ENCODE results near the gene ITPR1. TPM values are rescaled to one million over a fixed set of nuclear protein-coding genes. Genes with fewer than 3 reads are reported as not detected.

ITPR1 gene
- total RNA-seq, 4 donors from 2014 or later = 12.1 to 68.7 (median 25.6) TPM

GRCh38 chr3:4497005-4497692, 4.0 kb downstream of the ITPR1 start:
- WGBS, 2 donors = 63 to 68% methylated on average over 5 of the region's 5 CpGs
- H3K27me3 ChIP-seq = peaks cover 0 to 13% (median 0%) of the 10 kb centered on the region in 4 donors
- H3K4me3 ChIP-seq = no peak overlapping the region
- H3K4me1 ChIP-seq = peaks cover 5 to 45% (median 8%) of the 10 kb centered on the region in 3 donors
- no peak for TF ChIP-seq POLR2A (IDR thresholded peaks at IDR 0.05)
- TF ChIP-seq CTCF (IDR thresholded peaks at IDR 0.05) = no peak
- no peak overlapping the region for H3K27ac ChIP-seq
- intact Hi-C loops (cut with DNase I) = loop anchor here (10.0 kb wide), 1 partner anchor 138 kb away; no protein-coding TSS in a partner anchor
- DNase-seq = no peak
- no peaks in the 10 kb centered on the region for H3K9me3 ChIP-seq
- H3K36me3 ChIP-seq = peaks cover 0 to 4% (median 0%) of the 10 kb centered on the region in 3 donors

GRCh38 chr3:4497843-4498324, 4.7 kb downstream of the ITPR1 start:
- DNase-seq = no peak
- Histone ChIP-seq H3K36me3 (peaks cover 0 to 4% (median 0%) of the 10 kb centered on the region in 3 donors), H3K27me3 (peaks cover 0 to 13% (median 0%) of the 10 kb centered on the region in 4 donors), H3K9me3 (no peaks in the 10 kb centered on the region), H3K4me1 (peaks cover 3 to 40% (median 6%) of the 10 kb centered on the region in 3 donors), H3K4me3 (no peak overlapping the region), H3K27ac (no peak overlapping the region)
- TF ChIP-seq CTCF (IDR thresholded peaks at IDR 0.05) (no peak), POLR2A (IDR thresholded peaks at IDR 0.05) (no peak)
- 47 to 67% methylated on average over 1 of the region's 1 CpG for WGBS, 2 donors
- intact Hi-C loops (cut with DNase I) = loop anchor here (10.0 kb wide), 1 partner anchor 137 kb away; no protein-coding TSS in a partner anchor

- Histone ChIP-seq H3K4me3 (no peak overlapping the region), H3K27ac (no peak overlapping the region), H3K27me3 (peaks cover 0 to 12% (median 0%) of the 10 kb centered on the region in 4 donors), H3K36me3 (peaks cover 0 to 4% (median 0%) of the 10 kb centered on the region in 3 donors), H3K4me1 (peaks cover 1 to 36% (median 6%) of the 10 kb centered on the region in 3 donors), H3K9me3 (no peaks in the 10 kb centered on the region)
- DNase-seq = no peak
- TF ChIP-seq POLR2A (IDR thresholded peaks at IDR 0.05) = no peak
- no peak for TF ChIP-seq CTCF (IDR thresholded peaks at IDR 0.05)
- intact Hi-C loops (cut with DNase I) = loop anchor here (10.0 kb wide), 1 partner anchor 136 kb away; no protein-coding TSS in a partner anchor
- WGBS, 2 donors = 78 to 81% methylated on average over 5 of the region's 5 CpGs
These were observed 5.3 kb downstream of the ITPR1 start for GRCh38 chr3:4498446-4498845.

GRCh38 chr3:4501437-4501836, 8.3 kb downstream of the ITPR1 start:
- no peak for DNase-seq
- Histone ChIP-seq H3K27ac (no peak overlapping the region), H3K4me1 (peaks cover 8 to 41% (median 15%) of the 10 kb centered on the region in 3 donors), H3K36me3 (peaks cover 0 to 4% (median 0%) of the 10 kb centered on the region in 3 donors), H3K9me3 (no peaks in the 10 kb centered on the region), H3K27me3 (no peaks in the 10 kb centered on the region), H3K4me3 (no peak overlapping the region)
- TF ChIP-seq POLR2A (IDR thresholded peaks at IDR 0.05) (no peak), CTCF (IDR thresholded peaks at IDR 0.05) (no peak)
- intact Hi-C loops (cut with DNase I) = no loop called here
- WGBS, 2 donors = 81 to 85% methylated on average over 2 of the region's 3 CpGs

- Histone ChIP-seq H3K9me3 (no peaks in the 10 kb centered on the region), H3K27ac (no peak overlapping the region), H3K4me3 (no peak overlapping the region), H3K36me3 (peaks cover 0 to 4% (median 0%) of the 10 kb centered on the region in 3 donors), H3K4me1 (peaks cover 8 to 40% (median 19%) of the 10 kb centered on the region in 3 donors), H3K27me3 (no peaks in the 10 kb centered on the region)
- intact Hi-C loops (cut with DNase I) = no loop called here
- WGBS, 2 donors = 87 to 88% methylated on average over 9 of the region's 9 CpGs
- DNase-seq = no peak
- TF ChIP-seq CTCF (IDR thresholded peaks at IDR 0.05) = no peak
- TF ChIP-seq POLR2A (IDR thresholded peaks at IDR 0.05) = no peak
These were observed 8.8 kb downstream of the ITPR1 start for GRCh38 chr3:4501927-4502326.

All from esophagus squamous epithelium (tissue), 5 donors.